ENCODE data around the gene FHOD3. TPM values are rescaled to one million over a fixed set of nuclear protein-coding genes. Genes with fewer than 3 reads are reported as not detected.

The FHOD3 gene
- total and polyA plus RNA-seq, 2 of the 13 experiments (the other 11 are each of a cell fraction or from before 2014, with no cell fraction given): 0.07 TPM; not detected in 1

DNA sequence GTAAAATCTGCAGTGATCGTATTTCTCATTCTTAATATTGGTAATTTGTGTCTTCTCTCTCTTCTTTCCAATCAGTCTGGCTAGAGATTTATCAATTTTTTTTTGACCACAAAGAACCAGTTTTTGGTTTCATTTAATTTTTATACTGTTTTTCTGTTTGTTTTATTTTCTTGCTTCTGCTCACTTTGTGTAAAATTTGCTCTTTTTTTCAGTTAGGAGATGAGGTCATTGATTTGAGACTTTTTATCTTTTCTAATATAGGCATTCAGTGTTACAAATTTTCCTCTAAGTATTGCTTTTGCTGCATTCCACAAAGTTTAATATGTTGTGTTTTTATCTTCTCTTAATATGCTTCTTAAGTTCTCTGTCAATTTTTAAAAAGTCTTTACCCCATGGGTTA, 370.8 kb downstream of the FHOD3 start:
- in situ Hi-C loops (cut with HindIII; ENCODE audit: extremely low pct_ligation_motif_present, low pct_unique_long_range_greater_than_20kb) (no loop called here), intact Hi-C loops (cut with micrococcal nuclease; ENCODE audit: unreplicated experiment) (no loop called here)
- no peak overlapping the region for H3K4me3 ChIP-seq (replicated peaks in 1 of 3; ENCODE audit: insufficient read depth in 1 of 3, low read depth in 2 of 3, low read length in 3 of 3)
- ATAC-seq: no peak
- H3K27ac ChIP-seq (ENCODE audit: extremely low read length, insufficient read depth, low read length): no peak overlapping the region
- no peaks in the 10 kb centered on the region for H4K20me1 ChIP-seq (ENCODE audit: insufficient read depth, low read length)
- FAIRE-seq: no peak
- POLR2A ChIA-PET: no interaction called here
- no peaks in the 10 kb centered on the region for H3K79me2 ChIP-seq (ENCODE audit: insufficient read depth, low read length)
- H3K4me2 ChIP-seq (ENCODE audit: low read depth, low read length): no peak overlapping the region
- DNase-seq (ENCODE audit: low spot score): no peak
- no peaks in the 10 kb centered on the region; a peak in 1 of 5 replicates for H3K27me3 ChIP-seq (ENCODE audit: control insufficient read depth in 1 of 2, insufficient read depth in 2 of 2, low read length in 2 of 2)
- H3K9me3 ChIP-seq (ENCODE audit: low read length): no peaks in the 10 kb centered on the region
- BruUV-seq (replicated peaks): no TSS peak
- H3K36me3 ChIP-seq (replicated peaks in 1 of 2; ENCODE audit: control insufficient read depth in 1 of 2, insufficient read depth in 2 of 2, low read length in 2 of 2): no peaks in the 10 kb centered on the region
- TF ChIP-seq ATF7 (IDR thresholded peaks at IDR 0.05): peak; percentile 74
- TF ChIP-seq ATF7 (CRISPR knock-in tag; IDR thresholded peaks at IDR 0.05): no peak
- no peak for TF ChIP-seq ZNF850 (CRISPR knock-in tag; conservative IDR thresholded peaks at IDR 0.05)
- no peak for TF ChIP-seq SOX6 (IDR thresholded peaks at IDR 0.05)
- no peak for TF ChIP-seq SOX6 (CRISPR knock-in tag; IDR thresholded peaks at IDR 0.05)
- CTCF ChIA-PET (ENCODE audit: low intra/inter-chr PET ratio, low total read pairs): no interaction called here
- 36% methylated on average over 1 of the region's 1 CpG for WGBS (ENCODE audit: low lambda C conversion rate)
- no peak overlapping the region for H2AFZ ChIP-seq (ENCODE audit: low read length)
- H3K9ac ChIP-seq (ENCODE audit: insufficient read depth, low read depth, low read length): no peak overlapping the region
- H3K4me1 ChIP-seq (ENCODE audit: insufficient read depth, low read length): peaks cover 7% of the 10 kb centered on the region; the same call in 1 of the 2 replicates

DNA sequence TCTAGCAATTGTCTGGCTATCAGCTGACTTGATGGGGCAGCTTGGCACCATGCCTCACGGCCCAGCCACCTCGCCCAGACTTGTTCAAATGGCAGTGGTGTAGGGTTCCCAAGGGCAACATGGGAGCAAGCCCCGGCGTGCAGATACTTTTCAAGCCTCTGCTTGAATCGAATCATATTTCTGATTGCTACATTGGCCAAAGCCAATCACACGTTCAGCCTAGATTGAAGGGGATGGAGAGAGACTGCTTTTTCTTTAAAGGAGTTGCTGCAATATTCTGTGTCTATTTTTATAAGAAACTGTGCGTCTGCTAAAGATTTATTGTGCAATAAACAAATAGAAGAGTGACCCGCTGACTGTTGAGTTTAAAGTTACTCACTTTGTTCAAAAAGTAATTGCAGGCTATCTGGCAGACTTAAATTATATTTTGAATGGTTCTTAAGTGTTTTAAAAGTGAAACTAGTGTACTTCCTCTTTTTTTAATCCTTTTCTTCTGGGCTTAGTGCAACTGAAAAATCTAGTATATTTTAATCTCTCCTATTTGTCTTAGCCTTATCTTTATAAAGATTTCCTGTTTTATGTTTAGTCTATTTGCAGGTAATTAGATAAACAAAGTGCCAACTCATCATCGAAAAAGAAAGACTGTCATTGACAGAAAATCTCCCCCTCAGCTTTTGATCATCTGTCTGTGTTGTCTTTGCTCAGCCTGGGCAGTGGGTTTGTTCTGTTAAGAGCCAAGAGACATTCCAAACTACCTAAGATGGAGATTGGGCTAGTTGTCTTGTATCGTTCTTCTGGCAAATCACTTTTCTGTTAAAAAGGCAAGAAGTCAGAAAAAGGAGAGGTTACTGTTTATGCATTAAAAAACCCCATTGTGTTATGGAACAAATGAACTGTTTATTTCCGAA, 375.2 kb downstream of the FHOD3 start:
- TF ChIP-seq SP4 (CRISPR knock-in tag; IDR thresholded peaks at IDR 0.05): no peak
- TF ChIP-seq PRMT3 (CRISPR knock-in tag; IDR thresholded peaks at IDR 0.05; ENCODE audit: borderline replicate concordance, low read depth): no peak
- TF ChIP-seq, protein P1, sequence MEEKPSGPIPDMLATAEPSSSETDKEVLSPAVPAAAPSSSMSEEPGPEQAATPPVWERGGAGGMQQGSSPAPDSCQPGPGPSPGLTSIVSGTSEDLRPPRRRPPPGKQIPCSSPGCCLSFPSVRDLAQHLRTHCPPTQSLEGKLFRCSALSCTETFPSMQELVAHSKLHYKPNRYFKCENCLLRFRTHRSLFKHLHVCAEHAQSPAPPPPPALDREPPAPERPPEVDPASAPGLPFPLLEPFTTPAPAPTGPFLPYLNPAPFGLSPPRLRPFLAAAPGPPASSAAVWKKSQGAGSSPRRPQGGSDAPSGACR (CRISPR knock-in tag; IDR thresholded peaks at IDR 0.05): no peak
- TF ChIP-seq SP1 (IDR thresholded peaks at IDR 0.05): no peak
- no peak for TF ChIP-seq SP1 (CRISPR knock-in tag; IDR thresholded peaks at IDR 0.05)
- TF ChIP-seq CEBPB (IDR thresholded peaks at IDR 0.05; ENCODE audit: borderline replicate concordance, low read depth, low read length): peak; percentile 81
- TF ChIP-seq MLLT10 (CRISPR knock-in tag; IDR thresholded peaks at IDR 0.05): no peak
- no peak for TF ChIP-seq CBX1 (IDR thresholded peaks at IDR 0.05; ENCODE audit: low read depth)
- ATAC-seq (no peak), FAIRE-seq (no peak), DNase-seq (ENCODE audit: low spot score) (no peak)
- WGBS (ENCODE audit: low lambda C conversion rate): 28% methylated on average over 10 of the region's 11 CpGs
- no peaks in the 10 kb centered on the region for H3K36me3 ChIP-seq (replicated peaks in 1 of 2; ENCODE audit: control insufficient read depth in 1 of 2, insufficient read depth in 2 of 2, low read length in 2 of 2)
- intact Hi-C loops (cut with micrococcal nuclease; ENCODE audit: unreplicated experiment) (no loop called here), in situ Hi-C loops (cut with HindIII; ENCODE audit: extremely low pct_ligation_motif_present, low pct_unique_long_range_greater_than_20kb) (no loop called here)
- BruUV-seq (replicated peaks): no TSS peak
- no peak overlapping the region for H3K4me3 ChIP-seq (replicated peaks in 1 of 3; ENCODE audit: insufficient read depth in 1 of 3, low read depth in 2 of 3, low read length in 3 of 3)
- no peaks in the 10 kb centered on the region for H3K9me3 ChIP-seq (ENCODE audit: low read length)
- CTCF ChIA-PET (ENCODE audit: low intra/inter-chr PET ratio, low total read pairs): no interaction called here
- no peaks in the 10 kb centered on the region for H4K20me1 ChIP-seq (ENCODE audit: insufficient read depth, low read length)
- H3K79me2 ChIP-seq (ENCODE audit: insufficient read depth, low read length): no peaks in the 10 kb centered on the region
- POLR2A ChIA-PET: no interaction called here
- no peak overlapping the region for H3K9ac ChIP-seq (ENCODE audit: insufficient read depth, low read depth, low read length)
- H3K27ac ChIP-seq (ENCODE audit: extremely low read length, insufficient read depth, low read length): no peak overlapping the region
- H3K27me3 ChIP-seq (ENCODE audit: control insufficient read depth in 1 of 2, insufficient read depth in 2 of 2, low read length in 2 of 2): no peaks in the 10 kb centered on the region; a peak in 1 of 5 replicates
- peaks cover 22% of the 10 kb centered on the region for H3K4me1 ChIP-seq (ENCODE audit: insufficient read depth, low read length)
- H3K4me2 ChIP-seq (ENCODE audit: low read depth, low read length): no peak overlapping the region
- no peak overlapping the region for H2AFZ ChIP-seq (ENCODE audit: low read length)

Measured in HepG2 (cell line).